A673 (cell line): Measurements from ENCODE around the gene EOMES. TPM values are rescaled to one million over a fixed set of nuclear protein-coding genes. Genes with fewer than 3 reads are reported as not detected.

Source experiments
- BruUV-seq: library from RNA; stranded (reverse); fragments of 400-500 nt; replicated peaks from 2 replicates; lab custom pipeline; 2021; lab: Mats Ljungman, UMichigan
- CTCF ChIA-PET: fragments of 300-600 bp; sonication (Branson Sonifier 250); formaldehyde crosslinking; loops from one replicate; lab custom pipeline; 2022; ENCODE audit warnings: antibody characterized with exemption; lab: Charles Lee
- POLR2A ChIA-PET: fragments of 300-600 bp; sonication (Branson Sonifier 250); formaldehyde crosslinking; loops from one replicate; lab custom pipeline; 2022; ENCODE audit warnings: antibody characterized with exemption; ENCODE audit not compliant: low non-redundant PET; lab: Charles Lee
- DNase-seq: peaks from one replicate; pipeline ENCODE4 v3.0.0-alpha.2; 2015; ENCODE audit warnings: low spot score
- H3K27ac ChIP-seq: fragments of 200-600 bp; sonication (generic); 2 replicates; pipeline ENCODE4 v1.5.1; 2016; ENCODE audit warnings: mixed run types, low read depth, mild to moderate bottlenecking, mixed read lengths, antibody characterized with exemption, low read length; ENCODE audit not compliant: poor library complexity, severe bottlenecking
- H3K27me3 ChIP-seq: fragments of 200-600 bp; sonication (generic); replicated peaks from 2 replicates; pipeline ENCODE4 v1.6.1; 2017; ENCODE audit warnings: mixed run types, low read depth, mild to moderate bottlenecking, mixed read lengths, antibody characterized with exemption, low read length; ENCODE audit not compliant: insufficient read depth, poor library complexity
- H3K36me3 ChIP-seq: fragments of 200-600 bp; sonication (generic); 2 replicates; pipeline ENCODE4 v1.6.1; 2016; ENCODE audit warnings: mixed run types, mild to moderate bottlenecking, mixed read lengths, antibody characterized with exemption, low read length; ENCODE audit not compliant: insufficient read depth, poor library complexity, severe bottlenecking
- H3K4me1 ChIP-seq: fragments of 200-600 bp; sonication (generic); 2 replicates; pipeline ENCODE4 v1.6.1; 2017; ENCODE audit warnings: mixed run types, mild to moderate bottlenecking, mixed read lengths, antibody characterized with exemption, low read length; ENCODE audit not compliant: insufficient read depth, poor library complexity, severe bottlenecking
- H3K4me3 ChIP-seq: fragments of 200-600 bp; sonication (generic); 2 replicates; pipeline ENCODE4 v1.5.1; 2016; ENCODE audit warnings: low read depth, mixed run types, mild to moderate bottlenecking, mixed read lengths, low read length; ENCODE audit not compliant: poor library complexity, severe bottlenecking
- H3K9me3 ChIP-seq: fragments of 200-600 bp; sonication (generic); 2 replicates; pipeline ENCODE4 v1.6.1; 2016; ENCODE audit warnings: mixed run types, low read depth, mild to moderate bottlenecking, mixed read lengths, antibody characterized with exemption, low read length; ENCODE audit not compliant: poor library complexity, severe bottlenecking
- EZH2 ChIP-seq: fragments of 200-600 bp; sonication (generic); IDR thresholded peaks from 2 replicates; pipeline ENCODE4 v1.6.1; 2017; ENCODE audit warnings: borderline replicate concordance, low read depth, mild to moderate bottlenecking, mixed read lengths, antibody characterized with exemption, low read length; ENCODE audit not compliant: poor library complexity, severe bottlenecking
- intact Hi-C: fragments of 100-400 bp; cut with micrococcal nuclease; formaldehyde crosslinking; loops from one replicate; pipeline ENCODE4 v1.10.0; 2022; ENCODE audit not compliant: unreplicated experiment
- total RNA-seq: library from RNA; stranded (reverse); gene quantifications from 2 replicates; pipeline ENCODE4 v1.2.3, GENCODE V29; 2021
- TF ChIP-seq, protein P1 (sequence below): fragments of 300-800, 200-600 bp; sonication (generic); conservative IDR thresholded peaks from 2 replicates; pipeline ENCODE4 v1.5.1; 2017; ENCODE audit warnings: low read depth, mild to moderate bottlenecking, antibody characterized with exemption, low read length, moderate library complexity, mixed read lengths

EOMES gene
- total RNA-seq, 1 experiment from 2014 or later, result not detected

- no TSS peak for BruUV-seq
- H3K27me3 ChIP-seq, result no peaks in the 10 kb centered on the region
- POLR2A ChIA-PET, result no interaction called here
- DNase-seq, result no peak
- H3K27ac ChIP-seq, result no peak overlapping the region
- intact Hi-C loops, result no loop called here
- no peaks in the 10 kb centered on the region for H3K36me3 ChIP-seq
- no peak overlapping the region for H3K4me3 ChIP-seq
- H3K4me1 ChIP-seq, result no peaks in the 10 kb centered on the region
- no peaks in the 10 kb centered on the region for H3K9me3 ChIP-seq
- TF ChIP-seq EZH2, result no peak
- TF ChIP-seq, protein P1, sequence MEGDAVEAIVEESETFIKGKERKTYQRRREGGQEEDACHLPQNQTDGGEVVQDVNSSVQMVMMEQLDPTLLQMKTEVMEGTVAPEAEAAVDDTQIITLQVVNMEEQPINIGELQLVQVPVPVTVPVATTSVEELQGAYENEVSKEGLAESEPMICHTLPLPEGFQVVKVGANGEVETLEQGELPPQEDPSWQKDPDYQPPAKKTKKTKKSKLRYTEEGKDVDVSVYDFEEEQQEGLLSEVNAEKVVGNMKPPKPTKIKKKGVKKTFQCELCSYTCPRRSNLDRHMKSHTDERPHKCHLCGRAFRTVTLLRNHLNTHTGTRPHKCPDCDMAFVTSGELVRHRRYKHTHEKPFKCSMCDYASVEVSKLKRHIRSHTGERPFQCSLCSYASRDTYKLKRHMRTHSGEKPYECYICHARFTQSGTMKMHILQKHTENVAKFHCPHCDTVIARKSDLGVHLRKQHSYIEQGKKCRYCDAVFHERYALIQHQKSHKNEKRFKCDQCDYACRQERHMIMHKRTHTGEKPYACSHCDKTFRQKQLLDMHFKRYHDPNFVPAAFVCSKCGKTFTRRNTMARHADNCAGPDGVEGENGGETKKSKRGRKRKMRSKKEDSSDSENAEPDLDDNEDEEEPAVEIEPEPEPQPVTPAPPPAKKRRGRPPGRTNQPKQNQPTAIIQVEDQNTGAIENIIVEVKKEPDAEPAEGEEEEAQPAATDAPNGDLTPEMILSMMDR, result no peak
- CTCF ChIA-PET, result interaction anchor here (0.5 kb wide), 1 partner anchor 28 kb away, joined by 3 read pairs; the partner anchor contains the start of gene EOMES
These were observed 27.5 kb upstream of the EOMES start for GRCh38 chr3:27749643-27750042.

DNA sequence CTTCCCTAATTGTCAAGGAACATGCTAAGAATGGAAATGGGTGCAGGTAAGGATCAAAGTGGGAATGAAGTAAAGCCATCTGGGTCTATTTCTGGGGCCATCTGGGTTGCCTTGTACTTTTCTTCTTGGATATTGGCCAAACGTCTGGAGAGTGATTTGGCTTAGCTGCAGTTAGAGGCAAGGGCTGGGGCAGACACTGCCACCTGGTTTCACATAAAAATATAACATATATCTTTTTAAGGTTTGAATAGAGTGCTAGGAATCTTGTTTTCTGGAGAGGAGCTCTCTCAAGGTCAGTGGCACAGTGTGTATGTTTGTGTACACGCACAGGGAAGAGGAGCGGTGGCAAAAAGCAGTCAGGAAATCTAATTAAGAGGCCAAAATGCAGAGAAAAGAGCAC is 24.7 kb upstream of the EOMES start:
- Histone ChIP-seq H3K27me3 (no peaks in the 10 kb centered on the region), H3K4me3 (no peak overlapping the region), H3K36me3 (no peaks in the 10 kb centered on the region), H3K4me1 (no peaks in the 10 kb centered on the region), H3K27ac (no peak overlapping the region), H3K9me3 (no peaks in the 10 kb centered on the region)
- CTCF ChIA-PET, result no interaction called here
- no peak for DNase-seq
- intact Hi-C loops, result no loop called here
- no TSS peak for BruUV-seq
- POLR2A ChIA-PET, result no interaction called here
- TF ChIP-seq, protein P1, result no peak
- no peak for TF ChIP-seq EZH2

DNA sequence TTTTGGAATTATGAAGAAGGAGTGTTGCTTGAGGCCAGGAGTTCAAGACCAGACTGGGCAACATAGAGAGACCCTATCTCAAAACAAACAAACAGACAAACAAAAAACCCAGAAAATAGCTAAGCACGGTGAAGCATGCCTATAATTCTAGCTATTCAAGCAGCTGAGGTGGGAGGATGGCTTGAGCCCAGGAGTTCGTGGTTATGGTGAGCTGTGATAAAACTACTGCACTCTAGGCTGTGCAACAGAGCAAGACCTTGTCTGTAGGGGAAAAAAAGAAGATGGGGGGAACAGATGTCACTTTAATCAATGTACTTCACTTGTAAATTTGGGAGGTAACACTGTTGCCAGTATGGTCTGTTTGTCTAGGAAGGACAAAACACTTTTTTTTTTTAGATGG is 18.7 kb upstream of the EOMES start:
- Histone ChIP-seq H3K27ac (no peak overlapping the region), H3K36me3 (no peaks in the 10 kb centered on the region), H3K4me1 (no peaks in the 10 kb centered on the region), H3K4me3 (no peak overlapping the region), H3K9me3 (no peaks in the 10 kb centered on the region), H3K27me3 (no peaks in the 10 kb centered on the region)
- TF ChIP-seq, protein P1, result no peak
- TF ChIP-seq EZH2, result no peak
- POLR2A ChIA-PET, result no interaction called here
- CTCF ChIA-PET, result no interaction called here
- no peak for DNase-seq
- no TSS peak for BruUV-seq
- intact Hi-C loops, result no loop called here
